Stimulated activated naive CD4-positive, alpha-beta T cell treated with Interleukin-2 at 50 U/mL for 16 hours (primary cell): ENCODE data around the gene PANK1.
A peak's percentile ranks its signal among the peaks of the same experiment; 100 is the strongest.

Source experiments
- DNase-seq: peaks from one replicate; lab custom pipeline; 2025; lab: John Stamatoyannopoulos, UW

The PANK1 gene

GRCh38 chr10:89644967-89645741 is at the start of gene PANK1:
Gene PANK1, minus strand, starts transcription at chr10:89645242. Its CDS starts 351 bp downstream, at chr10:89644891.
- DNase-seq = peak; percentile 75

- no peak for DNase-seq
Measured at GRCh38 chr10:89693176-89693575, 48.1 kb upstream of the PANK1 start.

- DNase-seq = no peak
Measured at GRCh38 chr10:89692416-89692815, 47.4 kb upstream of the PANK1 start.

GRCh38 chr10:89690027-89690426 is 45.0 kb upstream of the PANK1 start:
- DNase-seq = no peak

GRCh38 chr10:89685936-89686335 is 40.9 kb upstream of the PANK1 start:
- DNase-seq = no peak

GRCh38 chr10:89684604-89685003 is 39.6 kb upstream of the PANK1 start:
- no peak for DNase-seq

- no peak for DNase-seq
Measured at GRCh38 chr10:89683883-89684282, 38.8 kb upstream of the PANK1 start.

- no peak for DNase-seq
Measured at GRCh38 chr10:89679986-89680385, 34.9 kb upstream of the PANK1 start.

- no peak for DNase-seq
Measured at GRCh38 chr10:89677341-89677740, 32.3 kb upstream of the PANK1 start.

- DNase-seq = no peak
Measured at GRCh38 chr10:89670926-89671325, 25.9 kb upstream of the PANK1 start.

- DNase-seq = no peak
Measured at GRCh38 chr10:89669985-89670384, 24.9 kb upstream of the PANK1 start.

GRCh38 chr10:89668386-89669071 is 23.5 kb upstream of the PANK1 start:
- no peak for DNase-seq

GRCh38 chr10:89666138-89666537 is 21.1 kb upstream of the PANK1 start:
- DNase-seq = no peak

GRCh38 chr10:89665302-89665701 is 20.3 kb upstream of the PANK1 start:
- no peak for DNase-seq

- no peak for DNase-seq
Measured at GRCh38 chr10:89664203-89664602, 19.2 kb upstream of the PANK1 start.

- DNase-seq = no peak
Measured at GRCh38 chr10:89663144-89663543, 18.1 kb upstream of the PANK1 start.

- DNase-seq = no peak
Measured at GRCh38 chr10:89662596-89662995, 17.6 kb upstream of the PANK1 start.

- DNase-seq = no peak
Measured at GRCh38 chr10:89659143-89660131, 14.4 kb upstream of the PANK1 start.

- no peak for DNase-seq
Measured at GRCh38 chr10:89657302-89657701, 12.3 kb upstream of the PANK1 start.

- no peak for DNase-seq
Measured at GRCh38 chr10:89655722-89656121, 10.7 kb upstream of the PANK1 start.

GRCh38 chr10:89653410-89653869 is 8.4 kb upstream of the PANK1 start:
- DNase-seq = no peak

- DNase-seq = no peak
Measured at GRCh38 chr10:89652806-89653370, 7.8 kb upstream of the PANK1 start.
